Activated T-cell treated with anti-CD3 and anti-CD28 coated beads for 24 hours (primary cell): Measurements from ENCODE around the gene BDNF.

Source experiments
- DNase-seq: peaks from one replicate; pipeline ENCODE4 v3.0.0-alpha.2; 2020; ENCODE audit warnings: low read depth

The BDNF gene

GRCh38 chr11:27705873-27706820 is 5.9 kb upstream of the BDNF start:
- DNase-seq = no peak

DNA sequence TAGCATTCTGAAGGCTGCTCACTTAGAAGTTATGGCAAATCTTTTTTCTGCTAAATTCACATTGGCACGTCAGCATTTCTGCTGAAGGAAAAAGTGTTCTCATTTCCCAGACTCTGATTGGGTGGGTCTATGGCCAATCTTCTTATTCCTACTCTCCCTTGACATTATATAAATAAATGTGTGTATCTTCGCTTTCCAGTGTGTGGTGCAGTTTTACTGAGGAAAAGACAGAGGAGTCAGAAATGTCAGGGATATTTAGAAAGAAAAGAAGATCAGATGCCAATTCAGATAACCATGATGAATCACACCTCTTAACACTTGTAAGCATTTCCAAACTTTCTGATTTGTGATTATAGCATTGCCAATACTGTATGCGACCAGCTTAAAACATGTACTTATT is 3.2 kb upstream of the BDNF start:
- DNase-seq = no peak

DNA sequence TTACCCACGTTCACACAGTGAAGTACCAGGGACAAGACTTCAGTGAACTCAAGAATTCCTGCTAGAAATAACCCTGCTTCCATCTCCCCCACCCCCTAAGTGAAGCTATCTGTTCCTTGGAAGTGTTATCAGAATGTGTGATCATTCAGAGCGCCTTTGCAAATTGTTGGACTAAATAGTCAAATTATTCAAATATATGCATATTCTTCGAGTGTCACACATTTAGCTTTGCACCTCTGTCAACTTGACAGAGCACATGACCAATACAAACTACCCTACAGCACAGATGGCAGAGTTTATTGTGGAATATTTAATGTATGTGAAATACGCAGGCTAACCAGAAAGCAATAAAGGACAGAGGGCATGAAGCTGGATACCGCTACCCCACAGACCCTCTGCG is 2.6 kb upstream of the BDNF start:
- DNase-seq = no peak

- no peak for DNase-seq
Observed at GRCh38 chr11:27701355-27702105, 1.3 kb upstream of the BDNF start.

- DNase-seq = no peak
Observed at GRCh38 chr11:27699926-27700350, 317 bp downstream of the BDNF start.

DNA sequence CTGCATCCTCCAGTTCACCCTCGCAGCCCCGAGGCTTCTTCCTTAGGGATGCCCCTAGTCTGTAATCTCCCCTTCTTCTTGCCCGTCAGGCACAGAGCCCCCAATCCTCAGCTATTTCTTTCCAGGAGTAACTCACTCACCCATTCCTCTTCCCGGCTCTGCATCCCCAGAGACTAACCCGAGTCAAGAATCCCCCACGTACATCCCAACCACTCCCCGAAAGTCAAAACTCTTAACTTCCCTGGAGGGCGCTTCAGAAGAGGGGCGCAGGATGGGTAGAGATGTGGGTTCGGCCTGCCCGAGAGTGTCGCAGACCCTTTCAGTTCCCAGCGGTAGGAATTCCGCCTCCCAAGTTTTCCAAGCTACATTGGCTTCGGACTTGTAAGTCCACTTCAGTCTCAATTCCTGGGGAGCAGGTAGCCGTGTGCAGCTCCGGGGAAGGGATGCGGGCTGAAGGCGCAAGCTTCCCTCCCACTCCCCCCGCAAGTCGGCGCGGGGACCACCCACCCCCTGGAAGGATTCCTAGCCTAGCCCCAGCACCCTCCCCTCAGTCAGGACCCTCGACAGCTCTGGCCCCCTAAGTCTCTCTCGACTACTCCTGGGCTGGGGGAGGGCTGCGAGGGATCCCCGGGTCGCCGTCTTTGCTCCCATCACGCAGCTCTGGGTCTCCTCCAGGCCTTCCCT is 871 bp downstream of the BDNF start:
- no peak for DNase-seq

DNA sequence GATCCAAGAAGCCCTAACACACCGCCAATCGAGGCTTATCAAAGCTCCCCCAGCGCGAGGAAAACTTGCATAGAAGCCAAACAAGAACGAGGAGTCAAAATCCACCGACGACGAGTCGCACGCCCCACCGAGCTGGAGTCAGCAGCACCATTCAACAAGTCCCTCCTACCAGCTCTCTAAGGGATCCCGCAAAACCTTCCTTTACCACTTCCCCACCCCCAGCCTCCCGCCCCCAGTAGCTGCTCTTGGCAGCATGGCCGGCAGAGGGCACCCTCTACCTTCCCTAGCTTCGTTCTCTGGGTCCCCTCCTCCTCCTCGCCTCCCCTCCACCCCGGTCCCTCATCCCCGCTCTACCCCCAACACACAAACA is 1.4 kb downstream of the BDNF start:
- peak; percentile 66 for DNase-seq

- DNase-seq = no peak
Observed at GRCh38 chr11:27697679-27698275, 2.5 kb downstream of the BDNF start.

GRCh38 chr11:27696961-27697360 is 3.3 kb downstream of the BDNF start:
- no peak for DNase-seq

DNA sequence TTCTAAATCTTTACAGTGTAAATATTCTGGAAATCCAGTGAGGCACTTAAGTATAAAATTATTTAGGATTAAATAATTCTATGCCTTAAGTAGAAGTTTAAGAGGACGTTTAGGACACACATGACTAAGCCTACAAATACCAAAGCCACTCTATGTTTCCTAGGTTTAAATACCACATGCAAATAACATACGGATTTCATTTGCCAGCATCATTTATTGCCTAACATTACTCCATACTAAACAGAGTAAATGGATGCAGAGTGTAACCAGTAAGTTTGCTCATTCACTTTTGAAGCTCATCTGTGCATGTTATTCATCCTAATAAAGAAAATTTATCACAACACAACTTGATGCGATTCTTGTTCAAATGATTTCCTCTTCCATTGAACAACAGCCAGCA is 4.1 kb downstream of the BDNF start:
- no peak for DNase-seq

DNA sequence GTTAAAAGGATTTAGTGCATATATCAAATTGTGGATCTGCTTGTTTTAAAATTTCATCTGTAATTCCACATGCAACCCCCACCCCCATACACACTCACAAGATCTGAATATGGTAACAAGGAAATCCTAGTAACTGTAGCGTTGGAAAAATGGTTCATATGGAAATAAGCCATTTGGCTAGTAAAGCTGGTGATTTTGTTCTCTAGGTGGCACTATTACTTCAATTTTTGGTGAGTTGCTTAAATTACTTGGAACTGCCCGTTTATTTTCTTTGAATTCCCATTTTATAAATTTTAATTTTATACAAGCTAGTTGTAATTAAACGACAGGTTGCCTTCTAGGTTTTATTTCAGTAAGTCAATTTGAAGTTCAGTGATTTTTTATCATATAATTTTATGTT is 5.3 kb downstream of the BDNF start:
- DNase-seq = no peak

GRCh38 chr11:27693398-27693797 is 6.9 kb downstream of the BDNF start:
- no peak for DNase-seq

DNA sequence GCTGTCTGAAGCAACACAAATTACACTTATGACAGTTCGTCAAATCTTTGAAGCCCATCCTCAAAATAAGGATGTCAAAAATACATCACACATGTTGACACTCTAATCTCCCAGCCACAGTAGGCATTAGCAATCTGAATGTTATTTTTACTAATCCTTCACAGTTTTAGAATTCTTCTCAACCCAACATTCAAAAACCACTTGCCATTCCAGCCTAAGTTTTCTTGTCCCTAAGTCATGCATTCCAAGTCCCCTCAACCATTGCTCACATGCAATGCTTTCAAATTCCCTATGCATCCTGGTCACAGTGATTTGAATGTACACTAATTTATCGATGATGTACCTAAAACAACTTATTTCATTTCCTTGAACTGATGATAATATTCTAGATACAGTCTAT is 7.5 kb downstream of the BDNF start:
- DNase-seq = no peak

DNA sequence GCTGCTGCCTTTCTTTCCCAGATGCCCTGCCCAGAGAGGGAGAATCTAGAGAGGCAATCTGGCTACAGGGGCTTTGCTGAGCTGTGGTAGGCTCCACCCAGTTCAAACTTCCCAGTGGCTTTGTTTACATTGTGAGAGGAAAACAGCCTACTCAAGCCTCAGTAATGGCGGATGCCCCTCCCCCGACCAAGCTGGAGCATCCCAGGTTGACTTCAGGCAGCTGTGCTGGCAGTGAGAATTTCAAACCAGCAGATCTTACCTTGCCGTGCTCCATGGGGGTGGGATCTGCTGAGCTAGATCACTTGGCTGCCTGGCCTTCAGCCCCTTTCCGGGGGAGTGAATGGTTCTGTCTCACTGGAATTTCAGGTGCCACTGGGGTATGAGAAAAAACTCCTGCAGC is 12.2 kb downstream of the BDNF start:
- no peak for DNase-seq

DNA sequence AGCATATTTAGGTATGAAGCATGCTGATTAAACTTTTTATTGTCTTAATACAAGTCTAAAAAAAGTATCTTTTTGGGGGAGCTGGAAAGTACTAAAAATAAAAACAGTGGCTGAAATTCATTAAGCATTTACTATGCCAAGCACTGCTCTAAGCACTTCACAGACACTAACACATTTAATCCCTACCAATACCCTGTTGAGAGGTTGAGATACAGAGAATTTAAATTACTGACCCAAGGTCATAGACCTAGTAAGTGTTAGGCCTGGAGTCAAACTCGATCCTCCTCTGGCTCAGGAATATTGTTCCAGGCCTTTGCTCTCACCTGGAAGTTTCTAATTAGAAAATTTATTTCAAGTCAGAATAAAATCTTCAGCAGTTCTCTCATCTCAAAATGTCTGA is 18.6 kb downstream of the BDNF start:
- DNase-seq = no peak

DNA sequence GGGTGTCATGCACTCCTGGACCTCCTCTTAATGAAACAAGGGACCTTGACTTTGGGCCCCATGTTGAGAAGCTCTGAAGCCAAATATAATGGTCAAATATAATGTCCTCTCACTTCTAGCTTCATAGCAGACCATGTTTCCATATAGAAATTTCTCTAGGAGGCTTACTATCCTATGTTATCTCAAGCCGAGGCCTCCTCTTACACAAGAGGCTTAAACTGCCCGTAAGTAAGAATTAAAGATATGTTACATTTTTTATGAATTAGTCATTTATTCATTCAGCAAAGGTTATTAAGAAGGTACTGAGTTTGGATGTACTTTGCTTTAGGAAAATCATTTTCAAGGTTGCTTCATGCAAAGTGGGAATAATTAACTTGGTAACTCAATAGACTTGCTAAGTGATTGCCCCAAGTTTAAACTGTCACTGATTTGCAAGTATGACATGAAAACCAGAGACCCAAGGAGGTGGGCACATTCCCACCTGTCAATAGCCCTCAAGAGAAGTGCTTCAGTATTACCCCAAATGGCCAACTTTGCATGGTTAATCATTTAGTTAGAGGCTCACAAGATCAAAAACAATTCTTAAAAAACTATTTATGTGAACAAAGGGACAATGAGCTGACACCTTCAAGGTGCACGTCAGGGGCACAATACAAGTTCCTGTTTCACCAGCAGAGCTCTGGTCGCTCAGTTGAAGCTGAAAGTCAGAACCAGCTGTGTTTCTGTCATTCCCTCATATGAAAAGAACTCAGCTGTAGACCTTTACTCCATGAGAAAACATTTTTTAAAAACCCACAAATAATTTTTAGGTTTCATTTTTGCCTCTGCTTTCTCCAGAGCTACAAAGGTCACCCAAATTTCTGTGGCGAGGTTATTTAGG is 20.9 kb downstream of the BDNF start:
- DNase-seq = no peak

DNA sequence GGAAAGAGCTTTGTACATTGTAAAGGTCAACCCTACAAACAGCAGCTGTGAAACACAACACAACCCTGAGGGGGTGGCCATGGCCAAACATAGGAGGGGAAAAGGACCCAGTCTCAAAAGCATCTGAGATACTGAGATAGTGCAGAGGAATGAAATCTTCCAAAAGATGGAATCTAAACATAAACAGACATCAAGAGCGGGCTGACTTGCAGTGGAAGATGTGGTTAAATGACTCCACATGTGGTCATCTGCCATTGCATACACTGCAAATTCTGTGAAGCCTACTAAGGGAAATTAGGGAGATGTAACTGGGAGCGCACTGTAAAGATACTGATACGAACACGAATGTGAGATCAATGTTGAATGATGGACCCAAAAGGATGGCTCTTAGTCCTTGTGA is 22.0 kb downstream of the BDNF start:
- no peak for DNase-seq

- DNase-seq = no peak
Observed at GRCh38 chr11:27677108-27677507, 23.1 kb downstream of the BDNF start.

DNA sequence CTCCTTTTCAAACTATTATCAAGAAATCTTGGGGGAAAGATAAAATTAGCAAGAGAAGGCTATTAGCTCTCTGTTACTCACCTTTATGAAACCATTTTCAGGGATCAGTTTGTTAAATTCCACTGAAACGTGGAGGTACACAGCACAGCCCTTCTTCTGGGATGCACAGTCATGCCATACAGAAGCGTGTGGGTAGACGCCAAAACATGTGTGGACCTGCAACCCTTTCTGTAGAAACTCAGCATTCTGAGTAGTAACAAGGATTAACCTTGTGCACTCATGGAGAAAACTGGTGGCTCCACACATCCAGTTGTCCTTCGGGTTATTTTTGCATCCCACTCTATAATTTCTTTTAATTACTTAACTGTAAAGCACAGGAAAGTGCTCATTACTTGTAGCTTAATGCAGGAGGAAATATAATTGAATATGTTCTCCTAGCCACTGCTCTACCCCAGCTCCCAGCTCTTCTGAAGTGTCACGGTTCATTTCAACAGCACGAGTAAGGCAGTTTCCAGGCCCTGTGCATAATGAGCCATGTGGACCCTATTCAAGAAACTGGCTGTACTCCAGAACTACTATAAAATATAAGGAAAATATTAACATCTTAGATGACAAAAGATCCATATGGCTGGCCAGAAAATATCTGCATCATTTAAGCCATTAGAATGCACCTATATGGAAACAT is 26.1 kb downstream of the BDNF start:
- no peak for DNase-seq

DNA sequence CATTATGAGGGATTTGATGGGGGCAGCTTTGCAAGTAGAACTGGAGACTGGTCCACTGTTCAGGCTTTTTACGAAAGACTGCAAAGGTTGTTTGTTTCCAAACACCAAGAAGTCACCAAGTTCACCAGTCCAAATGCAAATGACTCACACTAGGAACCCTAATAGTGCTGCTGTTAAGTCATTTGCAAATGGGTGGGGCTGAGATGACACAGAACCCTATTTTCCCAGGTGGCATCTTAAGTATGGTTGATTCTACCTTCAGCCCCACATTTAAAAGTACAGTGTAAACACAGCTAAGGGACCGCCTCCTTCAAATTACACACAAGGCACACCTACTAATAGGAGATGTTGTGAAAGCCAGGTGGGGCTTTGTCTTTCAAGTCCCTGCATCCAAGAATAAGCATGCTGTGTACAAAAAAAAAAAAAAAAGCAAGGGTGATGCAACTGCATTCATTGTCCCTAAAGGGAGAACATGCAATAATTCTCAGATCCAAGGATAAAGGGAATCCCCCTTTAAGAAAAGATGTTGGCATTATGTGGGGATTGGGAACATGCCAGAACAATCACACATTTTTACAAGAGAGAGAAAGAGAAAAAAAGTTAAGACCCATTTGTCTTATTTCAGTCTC is 27.3 kb downstream of the BDNF start:
- DNase-seq = no peak
